ENCODE results near the gene EOLA2. TPM values are rescaled to one million over a fixed set of nuclear protein-coding genes. Genes with fewer than 3 reads are reported as not detected.
"Not testable (repeated sequence)": the region's sequence is repeated elsewhere in the genome, so short reads cannot be mapped to it uniquely, and the experiment has no call there.

The EOLA2 gene
- polyA plus RNA-seq, 3 donors, result 10.1 to 66.6 (median 22.5) TPM

DNA sequence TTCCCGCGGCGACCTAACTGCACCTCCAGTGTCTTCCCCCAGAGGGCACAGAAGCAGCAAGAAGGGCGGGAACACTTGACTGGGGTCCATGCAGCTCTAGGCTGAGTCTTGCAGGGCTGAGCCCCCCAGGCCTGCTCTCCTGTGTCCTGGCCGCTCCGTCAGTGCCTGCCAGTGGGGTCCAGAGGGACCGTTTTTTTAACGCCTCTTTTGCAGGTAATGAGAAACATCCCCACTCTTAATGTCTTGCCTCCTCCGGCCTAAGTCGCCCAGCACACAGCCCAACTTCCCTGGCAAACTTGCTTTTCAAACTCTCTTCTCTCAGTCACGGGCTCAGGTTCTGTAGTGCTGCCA is 2.4 kb upstream of the EOLA2 start:
- DNase-seq; H4K20me1 ChIP-seq (ENCODE audit: insufficient read depth, low read length); H3K9me3 ChIP-seq (replicated peaks in 1 of 2; ENCODE audit: control insufficient read depth in 1 of 2, insufficient read depth in 1 of 2, low read length in 2 of 2); H3K9ac ChIP-seq (ENCODE audit: insufficient read depth, low read length, poor library complexity, severe bottlenecking); H2AFZ ChIP-seq (ENCODE audit: insufficient read depth, low read depth, low read length, poor library complexity, severe bottlenecking); H3K27me3 Mint-ChIP-seq (ENCODE audit: low read depth in 3 of 3); H3K4me3 Mint-ChIP-seq; H3K27me3 ChIP-seq (ENCODE audit: control insufficient read depth in 2 of 2, insufficient read depth in 2 of 2, low read length in 2 of 2); H3K4me3 ChIP-seq (replicated peaks in 1 of 3; ENCODE audit: low read depth in 2 of 3, low read length in 3 of 3); intact Hi-C loops (cut with micrococcal nuclease): not testable (repeated sequence)
- Mint-ChIP-seq H3K9me3 (peaks cover 0 to 15% (median 8%) of the 10 kb centered on the region in 7 donors), H3K4me1 (peaks cover 21% of the 10 kb centered on the region), H3K27ac (peak overlapping the region in 5 of 7 donors; percentile 72 to 99 (median 93)), H3K36me3 (peaks cover 5 to 17% of the 10 kb centered on the region in 2 donors)
- TF ChIP-seq, protein P1, sequence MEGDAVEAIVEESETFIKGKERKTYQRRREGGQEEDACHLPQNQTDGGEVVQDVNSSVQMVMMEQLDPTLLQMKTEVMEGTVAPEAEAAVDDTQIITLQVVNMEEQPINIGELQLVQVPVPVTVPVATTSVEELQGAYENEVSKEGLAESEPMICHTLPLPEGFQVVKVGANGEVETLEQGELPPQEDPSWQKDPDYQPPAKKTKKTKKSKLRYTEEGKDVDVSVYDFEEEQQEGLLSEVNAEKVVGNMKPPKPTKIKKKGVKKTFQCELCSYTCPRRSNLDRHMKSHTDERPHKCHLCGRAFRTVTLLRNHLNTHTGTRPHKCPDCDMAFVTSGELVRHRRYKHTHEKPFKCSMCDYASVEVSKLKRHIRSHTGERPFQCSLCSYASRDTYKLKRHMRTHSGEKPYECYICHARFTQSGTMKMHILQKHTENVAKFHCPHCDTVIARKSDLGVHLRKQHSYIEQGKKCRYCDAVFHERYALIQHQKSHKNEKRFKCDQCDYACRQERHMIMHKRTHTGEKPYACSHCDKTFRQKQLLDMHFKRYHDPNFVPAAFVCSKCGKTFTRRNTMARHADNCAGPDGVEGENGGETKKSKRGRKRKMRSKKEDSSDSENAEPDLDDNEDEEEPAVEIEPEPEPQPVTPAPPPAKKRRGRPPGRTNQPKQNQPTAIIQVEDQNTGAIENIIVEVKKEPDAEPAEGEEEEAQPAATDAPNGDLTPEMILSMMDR (IDR thresholded peaks at IDR 0.05), result peak; percentile 51
- WGBS (ENCODE audit: insufficient coverage), result 10% methylated on average over 6 of the region's 11 CpGs
- peak overlapping the region in 1 of 2 donors; percentile 92 for H3K27ac ChIP-seq (ENCODE audit: low read depth in 1 of 2, low read length in 2 of 2)
- peaks cover 10 to 16% of the 10 kb centered on the region in 2 donors for H3K4me1 ChIP-seq (ENCODE audit: control insufficient read depth in 1 of 2, insufficient read depth in 2 of 2, low read length in 2 of 2)
- peak overlapping the region; percentile 29 for H3K4me2 ChIP-seq (replicated peaks; ENCODE audit: extremely low read depth, low read length, poor library complexity, severe bottlenecking)
- H3K79me2 ChIP-seq (ENCODE audit: insufficient read depth, low read length), result peaks cover 11% of the 10 kb centered on the region
- peaks cover 4 to 11% of the 10 kb centered on the region in 2 donors for H3K36me3 ChIP-seq (replicated peaks in 1 of 2; ENCODE audit: control insufficient read depth in 1 of 2, insufficient read depth in 2 of 2, low read length in 2 of 2)

DNA sequence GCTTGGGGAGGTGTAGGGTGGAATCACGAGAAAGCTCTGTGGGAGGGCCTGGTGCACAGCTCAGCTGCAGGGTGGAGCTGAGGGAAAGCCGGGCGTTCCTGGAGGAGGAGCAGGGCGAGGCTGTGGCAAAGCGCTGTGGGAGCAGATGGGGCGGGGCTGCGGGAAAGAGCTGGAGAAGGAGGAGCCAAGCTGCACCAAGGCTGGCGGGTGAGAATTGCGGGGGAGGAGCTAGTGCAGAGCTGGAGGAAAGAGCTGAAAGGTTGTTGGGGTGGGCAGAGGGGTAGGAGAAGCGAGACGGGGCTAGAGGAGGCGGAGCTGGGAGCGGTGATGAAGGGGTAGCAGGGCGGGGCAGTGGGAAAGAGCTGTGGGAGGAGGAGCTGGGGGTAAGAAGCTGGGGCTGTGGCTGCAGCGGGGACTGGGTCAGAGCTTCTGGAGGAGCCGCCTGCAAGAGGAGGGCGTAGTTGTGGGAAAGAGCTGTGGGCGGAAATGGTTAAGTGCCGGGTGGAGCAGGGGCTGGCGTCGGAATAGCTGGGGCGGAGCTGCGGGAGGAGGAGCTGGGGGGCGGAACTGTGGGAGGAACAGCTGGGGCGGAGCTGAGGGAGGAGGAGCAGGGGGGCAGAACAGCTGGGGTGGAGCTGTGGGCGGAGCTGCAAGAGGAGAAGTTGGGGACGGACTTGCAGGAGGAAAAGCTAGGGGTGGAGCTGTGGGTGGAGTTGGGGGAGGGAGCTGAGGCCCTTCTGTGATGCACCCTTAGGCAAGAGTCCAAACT is 1.8 kb upstream of the EOLA2 start:
- peaks cover 21% of the 10 kb centered on the region for H3K4me1 Mint-ChIP-seq
- Histone ChIP-seq H3K4me1 (ENCODE audit: control insufficient read depth in 1 of 2, insufficient read depth in 2 of 2, low read length in 2 of 2) (peaks cover 10 to 16% of the 10 kb centered on the region in 2 donors), H3K9ac (ENCODE audit: insufficient read depth, low read length, poor library complexity, severe bottlenecking) (peak overlapping the region; percentile 65), H3K4me2 (replicated peaks; ENCODE audit: extremely low read depth, low read length, poor library complexity, severe bottlenecking) (peak overlapping the region; percentile 71), H3K9me3 (replicated peaks in 1 of 2; ENCODE audit: control insufficient read depth in 1 of 2, insufficient read depth in 1 of 2, low read length in 2 of 2) (no peaks in the 10 kb centered on the region), H3K27me3 (ENCODE audit: control insufficient read depth in 2 of 2, insufficient read depth in 2 of 2, low read length in 2 of 2) (no peaks in the 10 kb centered on the region), H3K79me2 (ENCODE audit: insufficient read depth, low read length) (peaks cover 11% of the 10 kb centered on the region), H3K27ac (ENCODE audit: low read depth in 1 of 2, low read length in 2 of 2) (peak overlapping the region; percentile 79 to 92), H3K36me3 (replicated peaks in 1 of 2; ENCODE audit: control insufficient read depth in 1 of 2, insufficient read depth in 2 of 2, low read length in 2 of 2) (peaks cover 0 to 10% of the 10 kb centered on the region in 2 donors), H3K4me3 (replicated peaks in 1 of 3; ENCODE audit: low read depth in 2 of 3, low read length in 3 of 3) (peak overlapping the region; percentile 39 to 79 (median 56)), H2AFZ (ENCODE audit: insufficient read depth, low read depth, low read length, poor library complexity, severe bottlenecking) (peak overlapping the region; percentile 46), H4K20me1 (ENCODE audit: insufficient read depth, low read length) (no peaks in the 10 kb centered on the region)
- H3K36me3 Mint-ChIP-seq, result peaks cover 2 to 15% of the 10 kb centered on the region in 2 donors
- 0% methylated on average over 20 of the region's 27 CpGs for WGBS (ENCODE audit: insufficient coverage)
- H3K9me3 Mint-ChIP-seq, result peaks cover 0 to 15% (median 8%) of the 10 kb centered on the region in 7 donors
- H3K27me3 Mint-ChIP-seq (ENCODE audit: low read depth in 3 of 3), result peaks cover 0 to 7% (median 3%) of the 10 kb centered on the region in 3 donors
- intact Hi-C loops (cut with micrococcal nuclease), result no loop called here
- H3K4me3 Mint-ChIP-seq, result peak overlapping the region; percentile 84 to 91
- peak overlapping the region; percentile 93 to 99 (median 98) for H3K27ac Mint-ChIP-seq
- peak; percentile 86 to 97 (median 96) for DNase-seq
- TF ChIP-seq, protein P1 (IDR thresholded peaks at IDR 0.05), result no peak

Measured in CD14-positive monocyte (primary cell).